ENCODE results near the gene TRAK2. TPM values are rescaled to one million over a fixed set of nuclear protein-coding genes. Genes with fewer than 3 reads are reported as not detected.
"Not testable (repeated sequence)": the region's sequence is repeated elsewhere in the genome, so short reads cannot be mapped to it uniquely, and the experiment has no call there.

Gene TRAK2
- total RNA-seq, 1 donor from 2014 or later, result 29.1 TPM

DNA sequence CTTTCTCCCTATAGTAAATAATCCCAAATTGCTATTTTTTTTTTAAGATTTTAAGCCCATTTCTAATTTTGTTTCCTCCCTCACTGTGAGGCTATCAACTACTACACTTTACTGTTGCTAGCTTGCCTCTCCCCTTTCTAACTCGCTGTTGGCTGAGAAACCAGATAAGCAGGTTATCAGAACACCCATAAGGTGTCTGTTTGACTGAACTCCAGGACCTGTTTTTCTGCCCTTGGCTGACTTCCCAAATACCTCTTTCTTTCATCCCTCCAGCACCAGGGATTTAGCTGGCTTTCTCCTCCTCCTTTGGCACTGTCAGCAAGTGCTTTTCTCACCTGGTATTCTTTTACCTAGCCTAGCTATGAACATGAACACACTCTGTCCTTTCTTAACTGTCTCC lies 11.1 kb downstream of the TRAK2 start:
- Mint-ChIP-seq H3K9me3 (no peaks in the 10 kb centered on the region), H3K4me3 (no peak overlapping the region), H3K27ac (no peak overlapping the region), H3K4me1 (peaks cover 6% of the 10 kb centered on the region), H3K36me3 (ENCODE audit: low read depth) (peaks cover 19% of the 10 kb centered on the region), H3K27me3 (no peaks in the 10 kb centered on the region)
- intact Hi-C loops (cut with micrococcal nuclease), result no loop called here
- no peak for DNase-seq

DNA sequence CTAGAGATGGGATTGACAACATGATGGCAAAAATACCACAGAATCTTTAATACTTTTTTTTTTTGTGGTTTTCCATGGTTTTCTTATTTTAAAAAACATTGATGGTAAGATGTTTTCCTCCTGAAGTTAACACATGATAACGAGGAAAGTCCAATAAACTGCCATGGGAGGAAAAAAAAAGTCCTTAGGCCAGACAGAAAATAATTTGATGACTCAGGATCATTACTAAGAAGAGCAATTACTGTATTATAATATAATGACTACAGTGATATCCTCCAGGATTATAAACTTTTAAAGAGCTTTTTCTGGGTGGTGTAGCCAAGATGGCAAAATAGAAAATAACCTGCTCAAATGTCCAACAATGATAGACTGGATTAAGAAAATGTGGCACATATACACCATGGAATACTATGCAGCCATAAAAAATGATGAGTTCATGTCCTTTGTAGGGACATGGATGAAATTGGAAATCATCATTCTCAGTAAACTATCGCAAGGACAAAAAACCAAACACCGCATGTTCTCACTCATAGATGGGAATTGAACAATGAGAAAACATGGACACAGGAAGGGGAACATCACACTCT lies 11.8 kb downstream of the TRAK2 start:
- H3K36me3 Mint-ChIP-seq (ENCODE audit: low read depth), result peaks cover 19% of the 10 kb centered on the region
- intact Hi-C loops (cut with micrococcal nuclease); H3K4me1 Mint-ChIP-seq: not testable (repeated sequence)

DNA sequence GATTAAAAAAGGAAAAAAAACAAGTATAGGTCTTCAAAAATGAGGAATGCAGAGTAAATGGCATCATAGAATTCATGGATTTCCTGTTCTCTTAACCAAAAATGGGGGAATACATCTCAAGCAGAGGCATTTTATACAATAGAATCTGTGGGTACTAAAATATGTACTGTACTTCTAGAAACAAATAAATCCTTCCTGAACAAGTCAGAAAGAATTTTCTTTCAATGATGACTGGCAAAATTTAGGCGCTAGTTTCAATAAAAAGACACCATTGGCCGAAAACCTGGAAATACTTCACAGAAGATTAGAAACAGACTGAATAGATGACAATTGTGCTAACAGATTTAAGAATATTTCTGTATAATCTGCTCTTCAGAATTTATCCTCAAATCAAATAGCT lies 15.1 kb downstream of the TRAK2 start:
- DNase-seq, result no peak
- intact Hi-C loops (cut with micrococcal nuclease), result no loop called here
- Mint-ChIP-seq H3K27ac (no peak overlapping the region), H3K27me3 (no peaks in the 10 kb centered on the region), H3K4me1 (peaks cover 33% of the 10 kb centered on the region), H3K4me3 (no peak overlapping the region), H3K36me3 (ENCODE audit: low read depth) (peaks cover 26% of the 10 kb centered on the region), H3K9me3 (peaks cover 5% of the 10 kb centered on the region)

More for the DNA sequence above, 11.8 kb downstream of the TRAK2 start:
- not testable (repeated sequence) for H3K27me3 Mint-ChIP-seq, DNase-seq, H3K4me3 Mint-ChIP-seq, H3K27ac Mint-ChIP-seq, H3K9me3 Mint-ChIP-seq

DNA sequence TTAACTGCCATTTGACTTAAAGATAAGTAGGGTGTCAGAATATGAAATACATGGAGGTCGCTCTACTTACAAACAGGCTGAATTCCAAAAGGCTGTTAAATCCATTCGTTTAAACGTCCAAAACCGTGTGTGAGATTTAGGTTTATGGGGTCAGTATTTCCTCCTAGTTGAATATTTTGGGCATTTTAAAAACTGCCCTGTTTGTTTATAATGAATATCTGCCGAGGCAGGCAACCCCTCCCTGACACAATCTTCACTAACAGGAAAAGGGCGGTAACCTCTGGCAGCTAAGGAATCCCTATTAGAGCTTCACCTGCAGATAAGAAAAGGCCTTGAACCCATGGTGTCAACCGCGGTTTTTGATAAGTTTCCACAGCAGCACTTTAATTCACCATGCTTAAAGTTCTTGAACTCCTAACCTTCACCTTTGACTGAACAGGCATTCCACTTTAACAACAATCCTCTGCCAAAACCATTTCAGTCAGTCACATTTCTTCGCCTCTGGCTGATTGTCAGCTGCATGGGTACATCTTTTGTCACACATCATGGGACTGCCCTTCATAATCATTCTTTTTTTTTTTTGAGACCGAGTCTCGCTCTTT lies 17.8 kb downstream of the TRAK2 start:
- intact Hi-C loops (cut with micrococcal nuclease), result loop anchor here (2.0 to 5.0 kb wide), 2 partner anchors 19 to 171 kb away; partner anchors contain the start of gene CASP8
- Mint-ChIP-seq H3K36me3 (ENCODE audit: low read depth) (peaks cover 34% of the 10 kb centered on the region), H3K27me3 (no peaks in the 10 kb centered on the region), H3K4me1 (peaks cover 33% of the 10 kb centered on the region), H3K4me3 (no peak overlapping the region), H3K9me3 (peaks cover 14% of the 10 kb centered on the region), H3K27ac (no peak overlapping the region)
- DNase-seq, result no peak

DNA sequence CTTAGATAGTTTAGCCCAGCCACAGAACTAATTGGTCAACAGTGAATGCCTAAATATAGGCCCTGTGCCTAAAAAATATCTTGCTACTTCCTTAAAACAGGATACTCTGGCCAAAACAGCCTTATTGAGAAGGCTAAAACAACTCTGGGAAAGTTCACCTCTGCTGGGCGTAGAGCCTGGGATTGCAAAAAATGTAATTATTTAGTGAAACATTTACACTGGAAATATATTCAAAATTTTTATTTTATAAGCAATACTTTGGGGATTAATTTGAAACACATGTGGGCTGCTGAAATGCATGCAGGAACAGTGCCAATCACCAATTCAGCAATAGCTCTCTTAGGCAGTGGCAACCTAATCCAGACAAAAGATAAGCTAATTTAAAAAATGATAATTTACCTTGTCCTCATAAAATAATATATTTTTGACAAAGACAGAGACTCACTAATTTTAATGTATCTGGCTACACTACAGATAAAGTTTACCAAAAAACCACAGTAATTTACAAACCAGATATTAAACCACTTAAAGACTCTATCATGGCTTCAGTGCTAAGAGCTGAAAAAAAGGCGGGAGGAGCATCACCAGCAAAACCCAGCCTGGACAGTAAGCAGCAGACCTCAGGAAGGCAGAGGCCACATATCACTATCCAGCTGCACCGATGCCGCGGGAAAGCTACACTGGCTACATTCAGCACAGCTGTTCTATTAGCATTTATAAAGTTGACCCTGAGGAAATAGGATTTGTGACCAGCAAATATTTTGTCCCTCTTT lies 18.5 kb downstream of the TRAK2 start:
- H3K4me3 Mint-ChIP-seq, result peak overlapping the region; percentile 77
- H3K4me1 Mint-ChIP-seq, result peaks cover 31% of the 10 kb centered on the region
- peaks cover 16% of the 10 kb centered on the region for H3K9me3 Mint-ChIP-seq
- DNase-seq, result no peak
- H3K27ac Mint-ChIP-seq, result peak overlapping the region; percentile 95
- H3K27me3 Mint-ChIP-seq, result no peaks in the 10 kb centered on the region
- intact Hi-C loops (cut with micrococcal nuclease), result loop anchor here (1.0 to 5.0 kb wide), 3 partner anchors 18 to 171 kb away; partner anchors contain the start of genes CASP8, STRADB and TRAK2
- peaks cover 36% of the 10 kb centered on the region for H3K36me3 Mint-ChIP-seq (ENCODE audit: low read depth)

DNA sequence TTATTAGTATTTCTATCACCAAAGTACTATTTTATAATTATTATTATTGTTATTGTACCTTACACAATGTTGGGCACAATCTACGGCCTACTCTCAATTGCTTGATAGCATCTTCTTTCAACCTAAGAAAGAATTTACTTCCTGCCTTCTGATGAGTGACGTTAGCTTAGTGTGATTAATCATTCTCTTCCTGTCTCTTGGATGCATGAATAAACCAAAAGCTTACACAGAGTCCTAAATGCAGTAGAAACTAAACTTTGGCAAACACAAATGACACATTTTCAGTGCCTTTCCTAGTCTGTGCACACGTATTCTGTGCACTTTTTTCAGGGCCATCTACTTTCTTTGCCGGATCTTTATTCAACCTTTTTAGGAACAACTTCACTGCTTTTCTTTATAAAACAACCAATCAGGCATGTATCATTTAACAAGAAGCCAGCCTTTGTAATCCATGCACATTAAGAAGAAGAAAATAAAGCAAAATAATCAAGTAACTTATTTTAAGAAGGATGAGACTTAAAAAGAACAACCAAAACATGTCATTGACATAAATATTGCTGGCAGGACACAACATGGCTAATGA lies 19.1 kb downstream of the TRAK2 start:
- no peaks in the 10 kb centered on the region for H3K27me3 Mint-ChIP-seq
- peaks cover 28% of the 10 kb centered on the region for H3K4me1 Mint-ChIP-seq
- peak overlapping the region; percentile 95 for H3K27ac Mint-ChIP-seq
- peak; percentile 62 for DNase-seq
- H3K36me3 Mint-ChIP-seq (ENCODE audit: low read depth), result peaks cover 37% of the 10 kb centered on the region
- peak overlapping the region; percentile 77 for H3K4me3 Mint-ChIP-seq
- peaks cover 17% of the 10 kb centered on the region for H3K9me3 Mint-ChIP-seq
- intact Hi-C loops (cut with micrococcal nuclease), result loop anchor here (1.0 to 5.0 kb wide), 3 partner anchors 17 to 170 kb away; partner anchors contain the start of genes CASP8, STRADB and TRAK2

DNA sequence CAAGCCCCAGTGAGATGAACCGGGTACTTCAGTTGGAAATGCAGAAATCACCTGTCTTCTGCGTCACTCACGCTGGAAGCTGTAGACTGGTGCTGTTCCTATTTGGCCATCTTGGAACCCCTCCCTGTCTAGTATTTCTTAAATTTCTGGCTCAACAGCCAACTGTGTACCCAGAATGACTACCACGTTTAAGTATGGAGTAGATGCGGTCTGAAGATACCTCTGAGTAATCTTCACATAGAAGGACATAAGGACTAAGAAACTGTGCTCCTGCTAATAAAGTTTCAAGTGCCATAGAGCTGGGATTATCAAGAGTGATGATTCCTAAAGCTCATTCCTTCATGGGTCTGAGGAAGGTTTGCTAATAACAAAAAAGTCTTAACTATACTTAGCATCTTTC lies 20.4 kb downstream of the TRAK2 start:
- Mint-ChIP-seq H3K9me3 (peaks cover 17% of the 10 kb centered on the region), H3K4me3 (no peak overlapping the region)

DNA sequence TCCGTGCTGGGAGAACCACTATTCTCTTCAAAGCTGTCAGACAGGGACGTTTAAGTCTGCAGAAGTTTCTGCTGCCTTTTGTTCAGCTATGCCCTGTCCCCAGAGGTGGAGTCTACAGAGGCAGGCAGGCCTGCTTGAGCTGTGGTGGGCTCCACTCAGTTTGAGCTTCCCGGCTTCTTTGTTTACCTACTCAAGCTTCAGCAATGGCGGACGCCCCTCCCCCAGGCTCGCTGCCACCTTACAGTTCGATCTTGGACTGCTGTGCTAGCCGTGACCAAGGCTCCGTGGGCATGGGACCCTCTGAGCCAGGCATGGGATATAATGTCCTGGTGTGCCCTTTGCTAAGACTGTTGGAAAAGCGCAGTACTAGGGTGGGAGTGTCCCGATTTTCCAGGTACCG lies 20.9 kb downstream of the TRAK2 start:
- Mint-ChIP-seq H3K36me3 (ENCODE audit: low read depth) (peaks cover 36% of the 10 kb centered on the region), H3K4me1 (peaks cover 28% of the 10 kb centered on the region), H3K9me3 (peaks cover 17% of the 10 kb centered on the region)
- H3K27me3 Mint-ChIP-seq, H3K27ac Mint-ChIP-seq, H3K4me3 Mint-ChIP-seq, DNase-seq: not testable (repeated sequence)
- intact Hi-C loops (cut with micrococcal nuclease), result loop anchor here (5.0 kb wide), 1 partner anchor 168 kb away; the partner anchor contains the start of gene CASP8

More for the DNA sequence above, 20.4 kb downstream of the TRAK2 start:
- Mint-ChIP-seq H3K4me1 (peaks cover 28% of the 10 kb centered on the region), H3K36me3 (ENCODE audit: low read depth) (peaks cover 36% of the 10 kb centered on the region), H3K27me3 (no peaks in the 10 kb centered on the region), H3K27ac (peak overlapping the region; percentile 60)
- intact Hi-C loops (cut with micrococcal nuclease), result loop anchor here (5.0 kb wide), 1 partner anchor 169 kb away; the partner anchor contains the start of gene CASP8
- no peak for DNase-seq

DNA sequence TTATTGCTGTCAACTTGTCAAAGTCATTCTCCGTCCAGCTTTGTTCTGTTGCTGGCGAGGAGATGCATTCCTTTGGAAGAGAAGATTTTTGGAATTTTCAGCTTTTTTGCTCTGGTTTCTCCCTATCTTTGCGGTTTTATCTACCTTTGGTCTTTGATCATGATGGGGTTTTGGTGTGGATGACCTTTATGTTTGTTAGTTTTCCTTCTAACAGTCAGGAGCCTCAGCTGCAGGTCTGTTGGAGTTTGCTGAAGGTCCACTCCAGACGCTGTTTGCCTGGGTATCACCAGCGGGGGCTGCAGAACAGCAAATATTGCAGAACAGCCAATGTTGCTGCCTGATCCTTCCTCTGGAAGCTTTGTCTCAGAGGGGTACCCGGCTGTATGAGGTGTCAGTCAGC lies 21.4 kb downstream of the TRAK2 start:
- Mint-ChIP-seq H3K9me3 (peaks cover 17% of the 10 kb centered on the region), H3K4me1 (peaks cover 28% of the 10 kb centered on the region), H3K36me3 (ENCODE audit: low read depth) (peaks cover 36% of the 10 kb centered on the region)
- not testable (repeated sequence) for H3K27me3 Mint-ChIP-seq, H3K27ac Mint-ChIP-seq, H3K4me3 Mint-ChIP-seq, DNase-seq
- intact Hi-C loops (cut with micrococcal nuclease), result loop anchor here (5.0 kb wide), 1 partner anchor 168 kb away; the partner anchor contains the start of gene CASP8

DNA sequence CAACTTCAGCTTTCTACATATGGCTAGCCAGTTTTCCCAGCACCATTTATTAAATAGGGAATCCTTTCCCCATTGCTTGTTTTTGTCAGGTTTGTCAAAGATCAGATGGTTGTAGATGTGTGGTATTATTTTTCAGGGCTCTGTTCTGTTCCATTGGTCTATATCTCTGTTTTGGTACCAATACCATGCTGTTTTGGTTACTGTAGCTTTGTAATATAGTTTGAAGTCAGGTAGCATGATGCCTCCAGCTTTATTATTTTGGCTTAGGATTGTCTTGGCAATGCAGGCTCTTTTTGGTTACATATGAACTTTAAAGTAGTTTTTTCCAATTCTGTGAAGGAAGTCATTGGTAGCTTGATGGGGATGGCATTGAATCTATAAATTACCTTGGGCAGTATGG lies 22.9 kb downstream of the TRAK2 start:
- H3K27ac Mint-ChIP-seq; H3K27me3 Mint-ChIP-seq; intact Hi-C loops (cut with micrococcal nuclease); DNase-seq; H3K4me3 Mint-ChIP-seq: not testable (repeated sequence)
- peaks cover 21% of the 10 kb centered on the region for H3K4me1 Mint-ChIP-seq
- H3K9me3 Mint-ChIP-seq, result peaks cover 17% of the 10 kb centered on the region
- peaks cover 36% of the 10 kb centered on the region for H3K36me3 Mint-ChIP-seq (ENCODE audit: low read depth)

DNA sequence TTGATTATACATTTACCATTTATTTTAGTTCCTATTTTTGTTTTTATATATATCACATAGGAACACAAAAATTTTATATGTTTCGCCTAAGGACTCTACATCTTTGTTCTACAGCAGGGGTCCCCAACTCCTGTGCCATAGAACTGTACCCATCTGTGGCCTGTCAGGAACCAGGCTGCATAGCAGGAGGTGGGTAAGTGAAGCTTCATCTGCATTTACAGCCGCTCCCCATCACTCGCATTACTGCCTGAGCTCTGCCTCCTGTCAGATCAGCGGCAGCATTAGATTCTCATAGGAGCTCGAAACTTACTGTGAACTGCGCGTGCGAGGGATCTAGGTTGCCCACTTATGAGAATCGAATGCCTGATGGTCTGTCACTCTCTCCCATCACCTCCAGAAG lies 25.3 kb downstream of the TRAK2 start:
- Mint-ChIP-seq H3K27ac (no peak overlapping the region), H3K9me3 (peaks cover 11% of the 10 kb centered on the region), H3K27me3 (no peaks in the 10 kb centered on the region), H3K36me3 (ENCODE audit: low read depth) (peaks cover 26% of the 10 kb centered on the region), H3K4me1 (peaks cover 11% of the 10 kb centered on the region), H3K4me3 (no peak overlapping the region)
- intact Hi-C loops (cut with micrococcal nuclease), result no loop called here
- no peak for DNase-seq

DNA sequence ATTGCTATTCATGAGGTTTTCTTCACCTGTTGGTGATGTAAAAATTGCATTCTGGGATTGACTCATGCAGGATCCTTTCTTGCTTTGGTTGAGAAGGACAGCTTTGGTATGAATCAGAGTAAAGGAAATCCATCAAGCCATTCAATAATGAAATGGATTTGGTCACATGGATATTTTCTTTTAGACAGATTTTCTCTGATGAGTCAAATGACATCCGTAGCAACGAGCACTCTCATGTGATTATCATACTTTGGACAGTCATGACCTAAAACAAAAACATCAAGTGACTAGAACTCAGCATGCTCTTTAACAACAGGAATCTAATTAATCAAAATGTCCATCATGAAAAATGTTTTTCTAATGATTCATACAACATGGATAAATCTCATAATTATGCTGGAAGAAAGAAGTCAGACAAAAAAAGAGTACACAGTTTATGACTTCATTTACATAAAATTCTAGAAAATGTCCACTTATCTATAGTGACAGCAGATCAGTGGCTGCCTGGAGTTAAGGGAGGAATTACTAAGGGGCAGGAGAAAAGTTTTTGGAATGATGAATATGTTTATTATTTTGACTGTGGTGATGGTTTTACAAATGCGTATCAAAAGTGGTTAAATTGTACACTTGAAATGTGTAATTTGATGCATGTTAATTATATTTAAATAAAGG lies 30.7 kb downstream of the TRAK2 start:
- intact Hi-C loops (cut with micrococcal nuclease), result no loop called here
- H3K4me1 Mint-ChIP-seq, result peaks cover 22% of the 10 kb centered on the region
- no peaks in the 10 kb centered on the region for H3K27me3 Mint-ChIP-seq
- DNase-seq, result no peak
- H3K9me3 Mint-ChIP-seq, result no peaks in the 10 kb centered on the region
- H3K27ac Mint-ChIP-seq, result no peak overlapping the region
- H3K4me3 Mint-ChIP-seq, result no peak overlapping the region
- H3K36me3 Mint-ChIP-seq (ENCODE audit: low read depth), result peaks cover 16% of the 10 kb centered on the region

DNA sequence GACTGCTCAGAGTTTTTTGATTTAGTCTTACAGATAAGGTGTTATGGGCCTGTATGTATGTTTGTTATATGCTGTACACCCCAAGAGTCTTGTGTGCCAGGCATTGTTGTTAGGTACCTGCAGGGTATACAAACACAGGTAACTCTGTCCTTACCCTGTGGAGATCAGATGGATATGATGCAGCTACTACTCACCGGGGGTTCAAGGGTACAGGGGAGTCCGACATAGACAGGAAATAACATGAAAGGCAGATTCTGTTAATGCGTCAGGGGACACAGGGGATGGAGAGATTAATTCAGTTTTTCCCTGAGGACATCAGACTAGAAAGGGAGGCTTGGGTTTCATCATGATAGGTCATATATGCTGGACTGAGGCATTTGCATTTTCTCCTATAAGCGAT lies 31.3 kb downstream of the TRAK2 start:
- peaks cover 22% of the 10 kb centered on the region for H3K4me1 Mint-ChIP-seq
- H3K9me3 Mint-ChIP-seq, result no peaks in the 10 kb centered on the region
- H3K27ac Mint-ChIP-seq, result no peak overlapping the region

More for the DNA sequence above, 31.3 kb downstream of the TRAK2 start:
- no peak for DNase-seq
- Mint-ChIP-seq H3K36me3 (ENCODE audit: low read depth) (peaks cover 16% of the 10 kb centered on the region), H3K27me3 (no peaks in the 10 kb centered on the region), H3K4me3 (no peak overlapping the region)
- intact Hi-C loops (cut with micrococcal nuclease), result loop anchor here (10.0 kb wide), 1 partner anchor 1215 kb away; the partner anchor contains the start of gene FAM117B

All from activated CD4-positive, alpha-beta T cell treated with anti-CD3 and anti-CD28 coated beads, Interleukin-2, amount 10 ng/mL, durations not matched to agents 24 days and 14 days (primary cell).